ENCODE results near the gene ARHGAP15.

Gene ARHGAP15

DNA sequence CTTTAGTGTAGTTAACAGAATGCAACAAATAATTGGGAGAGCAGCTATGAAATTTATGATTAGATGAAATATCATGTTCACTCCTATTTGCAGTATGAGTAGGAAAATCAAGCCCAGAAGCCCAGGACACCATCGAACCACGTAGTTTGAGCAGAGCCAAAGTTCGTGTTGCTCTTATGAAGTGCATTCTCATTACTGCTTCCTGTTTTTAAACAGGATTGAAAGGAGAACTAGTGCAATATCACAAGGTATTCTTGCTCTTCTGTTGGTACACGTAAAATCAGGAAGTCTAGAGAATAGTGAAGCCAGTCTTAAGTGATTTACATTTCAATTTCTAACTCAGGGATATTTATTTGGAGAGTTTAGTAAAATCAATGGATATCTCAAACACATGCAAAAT, 21.1 kb downstream of the ARHGAP15 start:
- no peak for TF ChIP-seq ELF4 (IDR thresholded peaks at IDR 0.05)
- TF ChIP-seq FOXM1 (IDR thresholded peaks at IDR 0.05; ENCODE audit: borderline replicate concordance) = no peak
- TF ChIP-seq HDGF (IDR thresholded peaks at IDR 0.05; ENCODE audit: borderline replicate concordance) = no peak
- TF ChIP-seq LEF1 (IDR thresholded peaks at IDR 0.05; ENCODE audit: borderline replicate concordance) = no peak
- no peak for TF ChIP-seq BHLHE40 (IDR thresholded peaks at IDR 0.05; ENCODE audit: borderline replicate concordance)
- TF ChIP-seq PKNOX1 (IDR thresholded peaks at IDR 0.05) = no peak
- POLR2A ChIA-PET = no interaction called here
- no peak for DNase-seq (ENCODE audit: extremely low spot score)
- CTCF ChIA-PET = no interaction called here

- CTCF ChIA-PET = no interaction called here
- no peak for TF ChIP-seq PKNOX1 (IDR thresholded peaks at IDR 0.05)
- POLR2A ChIA-PET = no interaction called here
- no peak for DNase-seq (ENCODE audit: extremely low spot score)
These were observed 22.0 kb downstream of the ARHGAP15 start for GRCh38 chr2:143151111-143151752.

DNA sequence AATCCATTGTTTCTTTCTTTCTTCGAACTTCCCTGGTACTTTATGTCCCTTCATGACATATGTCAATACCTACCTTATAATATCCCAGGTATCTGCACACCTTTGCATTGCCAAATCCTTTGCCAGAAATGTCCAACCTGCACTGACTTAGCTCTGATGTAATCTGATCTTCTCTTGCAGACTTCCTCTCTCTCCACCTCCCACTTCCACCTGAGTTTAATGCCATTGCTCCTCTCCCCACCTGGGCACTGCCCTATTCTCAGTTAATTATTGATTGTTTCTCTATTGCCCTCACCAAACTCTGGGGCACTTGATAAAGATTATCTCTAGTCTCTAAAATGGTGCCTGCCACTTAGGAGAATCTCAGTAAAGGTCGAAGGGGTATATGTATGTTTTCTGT, 23.0 kb downstream of the ARHGAP15 start:
- ChIA-PET CTCF (no interaction called here), POLR2A (no interaction called here)
- no peak for DNase-seq (ENCODE audit: extremely low spot score)
- TF ChIP-seq L3MBTL2 (conservative IDR thresholded peaks at IDR 0.05) = no peak
- TF ChIP-seq TARDBP (IDR thresholded peaks at IDR 0.05) = no peak
- TF ChIP-seq ARNT (IDR thresholded peaks at IDR 0.05) = no peak
- no peak for TF ChIP-seq SP1 (IDR thresholded peaks at IDR 0.05)
- no peak for TF ChIP-seq PKNOX1 (IDR thresholded peaks at IDR 0.05)
- TF ChIP-seq BHLHE40 (IDR thresholded peaks at IDR 0.05; ENCODE audit: borderline replicate concordance) = no peak
- TF ChIP-seq FOXA1 (IDR thresholded peaks at IDR 0.05) = no peak
- TF ChIP-seq FOXK2 (IDR thresholded peaks at IDR 0.05) = no peak
- no peak for TF ChIP-seq ELF4 (IDR thresholded peaks at IDR 0.05)
- TF ChIP-seq CTBP1 (IDR thresholded peaks at IDR 0.05; ENCODE audit: borderline replicate concordance) = no peak
- no peak for TF ChIP-seq HDGF (IDR thresholded peaks at IDR 0.05; ENCODE audit: borderline replicate concordance)
- TF ChIP-seq SUZ12 (IDR thresholded peaks at IDR 0.05) = no peak
- no peak for TF ChIP-seq LEF1 (IDR thresholded peaks at IDR 0.05; ENCODE audit: borderline replicate concordance)
- TF ChIP-seq FOXM1 (IDR thresholded peaks at IDR 0.05; ENCODE audit: borderline replicate concordance) = no peak

DNA sequence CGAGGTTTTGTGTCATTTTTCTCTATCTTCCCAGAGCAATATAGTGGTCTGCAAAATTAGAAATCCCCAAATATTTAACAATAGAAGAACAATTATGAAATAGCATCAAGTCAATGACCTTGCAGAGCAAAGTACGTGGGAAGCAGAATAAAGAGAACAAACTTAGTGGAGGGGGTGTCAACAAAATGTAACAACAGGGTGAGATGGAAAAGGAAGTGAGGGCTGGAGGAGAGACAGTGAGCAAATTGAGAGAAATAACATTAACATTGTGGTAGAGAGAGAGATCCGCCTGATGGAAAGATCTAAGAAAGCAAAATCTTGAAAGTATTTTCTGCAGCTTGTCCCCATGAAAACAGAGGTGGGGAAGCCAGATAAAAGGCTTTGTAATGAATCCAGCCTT, 23.4 kb downstream of the ARHGAP15 start:
- TF ChIP-seq SP1 (IDR thresholded peaks at IDR 0.05) = no peak
- TF ChIP-seq FOXM1 (IDR thresholded peaks at IDR 0.05; ENCODE audit: borderline replicate concordance) = no peak
- TF ChIP-seq NFRKB (IDR thresholded peaks at IDR 0.05) = no peak
- TF ChIP-seq L3MBTL2 (conservative IDR thresholded peaks at IDR 0.05) = no peak
- no peak for TF ChIP-seq FOXA1 (IDR thresholded peaks at IDR 0.05)
- TF ChIP-seq ARNT (IDR thresholded peaks at IDR 0.05) = no peak
- TF ChIP-seq SUZ12 (IDR thresholded peaks at IDR 0.05) = no peak
- TF ChIP-seq TARDBP (IDR thresholded peaks at IDR 0.05) = no peak
- no peak for TF ChIP-seq BHLHE40 (IDR thresholded peaks at IDR 0.05; ENCODE audit: borderline replicate concordance)
- TF ChIP-seq FOXK2 (IDR thresholded peaks at IDR 0.05) = no peak
- no peak for TF ChIP-seq ELF4 (IDR thresholded peaks at IDR 0.05)
- TF ChIP-seq PKNOX1 (IDR thresholded peaks at IDR 0.05) = no peak
- ChIA-PET CTCF (no interaction called here), POLR2A (no interaction called here)
- no peak for DNase-seq (ENCODE audit: extremely low spot score)

GRCh38 chr2:143155661-143156060, 26.4 kb downstream of the ARHGAP15 start:
- POLR2A ChIA-PET = no interaction called here
- CTCF ChIA-PET = no interaction called here

GRCh38 chr2:143157001-143157400, 27.8 kb downstream of the ARHGAP15 start:
- ChIA-PET CTCF (no interaction called here), POLR2A (no interaction called here)
- no peak for TF ChIP-seq SUZ12 (IDR thresholded peaks at IDR 0.05)
- TF ChIP-seq TARDBP (IDR thresholded peaks at IDR 0.05) = no peak
- TF ChIP-seq FOXK2 (IDR thresholded peaks at IDR 0.05) = no peak
- no peak for TF ChIP-seq LEF1 (IDR thresholded peaks at IDR 0.05; ENCODE audit: borderline replicate concordance)
- TF ChIP-seq BHLHE40 (IDR thresholded peaks at IDR 0.05; ENCODE audit: borderline replicate concordance) = no peak
- TF ChIP-seq ELF4 (IDR thresholded peaks at IDR 0.05) = no peak
- no peak for TF ChIP-seq ARNT (IDR thresholded peaks at IDR 0.05)
- no peak for DNase-seq (ENCODE audit: extremely low spot score)

More at GRCh38 chr2:143155661-143156060, 26.4 kb downstream of the ARHGAP15 start:
- DNase-seq (ENCODE audit: extremely low spot score) = no peak
- TF ChIP-seq TARDBP (IDR thresholded peaks at IDR 0.05) (no peak), FOXA1 (IDR thresholded peaks at IDR 0.05) (no peak), CTBP1 (IDR thresholded peaks at IDR 0.05; ENCODE audit: borderline replicate concordance) (no peak), HDGF (IDR thresholded peaks at IDR 0.05; ENCODE audit: borderline replicate concordance) (no peak), ZNF384 (IDR thresholded peaks at IDR 0.05) (no peak), SP1 (IDR thresholded peaks at IDR 0.05) (no peak), ARNT (IDR thresholded peaks at IDR 0.05) (no peak), SUZ12 (IDR thresholded peaks at IDR 0.05) (no peak), BHLHE40 (IDR thresholded peaks at IDR 0.05; ENCODE audit: borderline replicate concordance) (no peak)

Measured in HEK293T (cell line).